CD4-positive, alpha-beta T cell treated with Interleukin-4 for 1 hour (primary cell): ENCODE measurements around the gene APLP1.
A peak's percentile ranks its signal among the peaks of the same experiment; 100 is the strongest.
"Not testable (repeated sequence)": the region's sequence is repeated elsewhere in the genome, so short reads cannot be mapped to it uniquely, and the experiment has no call there.

Experiments
- DNase-seq, 2 donors: peaks; one replicate each; pipeline ENCODE4 v3.0.0-alpha.2; 2020 to 2022

Gene APLP1

DNA sequence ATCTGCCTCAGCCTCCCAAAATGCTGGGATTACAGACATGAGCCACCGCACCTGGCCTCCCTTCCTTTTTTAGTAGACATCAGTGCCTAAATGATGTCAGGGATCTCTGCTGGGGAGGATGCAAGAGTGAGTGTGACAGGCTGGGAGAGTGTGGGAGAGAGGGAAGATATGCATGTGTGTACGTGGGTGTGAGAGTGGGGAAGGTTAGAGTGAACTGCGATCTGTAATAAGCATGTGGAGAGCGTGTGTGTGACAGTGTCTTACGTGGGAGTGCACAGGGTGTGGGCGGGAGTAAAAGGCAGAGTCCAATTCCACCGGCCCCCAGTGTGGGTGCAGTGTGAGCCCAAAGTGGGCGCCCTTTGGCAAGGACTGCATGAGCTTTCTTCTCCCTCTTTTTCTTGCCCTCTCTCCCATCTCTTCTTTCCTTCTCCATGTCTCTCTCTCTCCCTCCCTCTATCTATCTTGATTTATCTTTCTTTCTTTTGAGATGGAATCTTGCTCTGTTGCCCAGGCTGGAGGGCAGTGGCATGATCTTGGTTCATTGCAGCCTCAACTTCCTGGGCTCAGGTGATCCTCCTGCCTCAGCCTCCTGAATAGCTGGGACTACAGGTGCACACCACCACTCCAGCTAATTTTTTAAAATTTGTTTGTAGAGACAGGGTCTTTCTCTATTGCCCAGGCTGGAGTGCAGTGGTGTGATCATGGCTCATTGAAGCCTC lies 15.2 kb upstream of the APLP1 start:
- DNase-seq, result no peak

- no peak for DNase-seq
Observed at GRCh38 chr19:35856546-35857149, 11.7 kb upstream of the APLP1 start, which contains the start of gene KIRREL2. TSS of gene KIRREL2 (plus strand) at chr19:35856911. CDS start at chr19:35857120, 209 bp downstream.

DNA sequence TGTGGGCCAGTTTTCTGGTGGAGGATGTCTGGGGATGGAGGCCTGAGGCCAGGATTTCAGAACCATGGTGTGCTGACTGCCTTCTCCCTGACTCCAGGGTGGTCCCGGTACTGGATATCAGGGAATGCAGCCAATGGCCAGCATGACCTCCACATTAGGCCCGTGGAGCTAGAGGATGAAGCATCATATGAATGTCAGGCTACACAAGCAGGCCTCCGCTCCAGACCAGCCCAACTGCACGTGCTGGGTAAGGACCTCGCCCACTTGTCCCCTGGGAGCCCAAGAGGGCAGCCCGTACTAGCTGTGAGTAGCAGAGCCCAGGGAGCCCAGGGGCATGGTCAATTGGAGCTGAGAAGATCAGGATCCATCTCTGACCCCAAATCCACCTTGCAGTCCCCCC lies 10.1 kb upstream of the APLP1 start:
- no peak for DNase-seq

DNA sequence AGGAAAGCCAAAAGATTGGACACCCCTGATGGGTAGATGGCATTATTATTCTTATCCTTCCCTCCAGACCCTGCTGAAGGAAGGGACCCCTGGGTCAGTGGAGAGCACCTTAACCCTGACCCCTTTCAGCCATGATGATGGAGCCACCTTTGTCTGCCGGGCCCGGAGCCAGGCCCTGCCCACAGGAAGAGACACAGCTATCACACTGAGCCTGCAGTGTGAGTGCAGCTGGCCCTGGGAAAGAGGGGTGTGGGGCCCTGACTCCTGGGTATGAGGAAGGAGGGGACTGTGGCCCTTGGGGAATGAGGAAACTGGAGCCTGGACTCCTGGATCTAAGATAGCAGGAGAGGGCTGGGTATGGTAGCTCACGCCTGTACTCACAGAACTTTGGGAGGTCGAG lies 9.0 kb upstream of the APLP1 start:
- no peak for DNase-seq

DNA sequence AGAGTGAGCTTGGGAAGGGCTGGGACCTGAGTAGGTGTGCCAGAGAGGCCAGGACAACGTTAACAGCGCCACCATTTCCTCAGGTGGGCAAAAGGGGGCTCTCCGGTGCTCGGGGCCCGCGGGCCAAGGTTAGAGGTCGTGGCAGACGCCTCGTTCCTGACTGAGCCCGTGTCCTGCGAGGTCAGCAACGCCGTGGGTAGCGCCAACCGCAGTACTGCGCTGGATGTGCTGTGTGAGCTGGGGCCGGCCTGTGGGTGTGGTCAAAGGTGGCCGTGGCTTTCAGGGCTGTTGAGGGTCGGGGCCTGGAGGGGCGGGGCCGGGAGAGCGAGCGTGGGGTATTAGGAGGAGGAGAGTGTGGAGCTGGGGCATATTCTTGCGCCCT lies 7.9 kb upstream of the APLP1 start:
- DNase-seq, result no peak

DNA sequence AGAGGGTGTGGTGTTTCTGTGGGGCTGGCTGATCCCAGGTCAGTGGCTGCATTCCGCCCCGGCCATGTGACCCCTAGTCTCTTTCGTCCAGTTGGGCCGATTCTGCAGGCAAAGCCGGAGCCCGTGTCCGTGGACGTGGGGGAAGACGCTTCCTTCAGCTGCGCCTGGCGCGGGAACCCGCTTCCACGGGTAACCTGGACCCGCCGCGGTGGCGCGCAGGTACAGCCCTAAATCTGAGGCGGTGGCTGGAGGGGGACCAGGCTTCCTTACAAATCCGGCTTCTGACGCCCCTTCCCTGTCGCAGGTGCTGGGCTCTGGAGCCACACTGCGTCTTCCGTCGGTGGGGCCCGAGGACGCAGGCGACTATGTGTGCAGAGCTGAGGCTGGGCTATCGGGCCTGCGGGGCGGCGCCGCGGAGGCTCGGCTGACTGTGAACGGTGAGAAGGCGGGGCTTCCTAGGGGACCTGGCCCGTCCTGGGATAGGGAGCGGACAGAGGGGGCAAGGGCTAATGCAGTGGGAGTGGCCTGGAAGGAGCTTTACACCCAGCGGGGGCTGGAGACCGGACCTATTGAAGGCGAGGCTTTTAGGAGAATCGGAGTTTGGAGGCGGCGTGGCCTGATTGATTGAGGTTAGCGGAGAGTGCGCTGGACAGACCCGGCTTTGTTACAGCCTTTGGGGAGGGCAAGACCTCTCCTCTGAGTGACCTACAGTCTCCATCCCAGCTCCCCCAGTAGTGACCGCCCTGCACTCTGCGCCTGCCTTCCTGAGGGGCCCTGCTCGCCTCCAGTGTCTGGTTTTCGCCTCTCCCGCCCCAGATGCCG lies 7.3 kb upstream of the APLP1 start:
- no peak for DNase-seq

- DNase-seq, result no peak
Observed at GRCh38 chr19:35861640-35862160, 6.7 kb upstream of the APLP1 start.

DNA sequence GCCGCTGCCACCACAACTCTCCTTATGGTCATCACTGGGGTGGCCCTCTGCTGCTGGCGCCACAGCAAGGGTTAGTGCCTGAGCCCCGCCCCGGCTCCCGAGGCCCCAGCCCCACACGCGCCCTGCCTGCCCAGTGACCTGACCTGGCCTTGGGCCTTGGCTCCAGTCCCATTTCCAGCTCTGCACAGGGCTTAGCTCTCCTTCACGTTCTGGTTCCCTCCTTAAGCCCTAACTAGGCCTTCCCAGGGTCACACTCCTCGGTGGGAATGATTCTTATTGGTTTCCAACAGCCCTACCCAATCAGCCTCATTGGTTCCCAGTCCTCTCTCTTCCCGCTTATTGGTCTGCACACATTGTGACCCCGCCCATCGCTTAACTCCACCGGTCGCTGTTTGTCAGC lies 5.8 kb upstream of the APLP1 start:
- no peak for DNase-seq

DNA sequence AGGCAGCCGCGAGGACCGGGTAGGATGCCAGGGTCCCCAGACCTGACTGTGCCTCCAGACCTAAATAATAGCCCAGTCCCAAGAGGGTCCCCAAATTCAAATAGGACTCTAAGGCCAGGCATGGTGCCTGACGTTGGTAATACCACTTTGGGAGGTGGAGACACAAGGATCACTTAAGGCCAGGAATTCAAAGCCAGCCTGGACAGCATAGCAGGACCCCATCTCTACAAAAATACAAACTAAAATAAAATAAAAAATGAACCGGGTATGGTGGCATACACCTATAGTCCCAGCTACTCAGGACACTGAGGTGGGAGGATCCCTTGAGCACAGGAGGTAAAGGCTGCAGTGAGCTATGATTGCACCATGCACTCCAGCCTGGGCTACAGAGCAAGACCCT lies 5.4 kb upstream of the APLP1 start:
- DNase-seq, result no peak

GRCh38 chr19:35868823-35869326 lies 501 bp downstream of the APLP1 start:
- no peak for DNase-seq

DNA sequence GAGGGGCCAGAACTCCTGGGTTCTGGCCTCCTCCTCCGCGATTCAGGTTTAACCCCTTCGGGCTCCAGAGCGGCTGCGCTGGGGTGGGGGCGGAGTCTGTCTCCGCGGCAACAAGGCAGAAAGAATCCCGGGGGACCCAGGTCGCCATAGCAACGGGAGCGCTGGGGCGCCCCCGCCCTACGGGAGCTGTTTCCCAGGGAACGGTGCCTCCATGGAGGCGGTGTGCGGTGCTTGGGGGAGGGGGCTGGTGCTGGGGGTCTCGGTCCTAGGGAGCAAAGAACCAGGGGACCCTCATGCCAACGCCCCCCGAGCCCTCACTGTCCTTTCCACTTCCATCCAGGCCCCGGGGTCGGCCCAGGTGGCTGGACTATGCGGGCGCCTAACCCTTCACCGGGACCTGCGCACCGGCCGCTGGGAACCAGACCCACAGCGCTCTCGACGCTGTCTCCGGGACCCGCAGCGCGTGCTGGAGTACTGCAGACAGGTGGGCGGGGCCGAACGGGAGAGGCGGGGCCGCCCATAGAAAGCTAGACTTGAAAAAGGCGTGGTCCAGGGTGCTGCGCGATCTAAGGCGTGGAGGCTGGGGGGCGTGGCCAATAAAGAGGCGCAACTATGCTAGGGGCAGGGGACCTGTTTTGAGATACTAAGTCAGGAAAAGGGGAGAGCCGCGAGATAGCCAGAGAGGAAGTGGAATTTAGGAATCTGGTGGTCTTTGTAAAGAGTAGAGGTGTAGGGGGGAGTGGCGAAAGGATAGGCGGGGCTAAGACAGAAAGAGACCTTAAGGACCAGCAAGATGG lies 1.2 kb downstream of the APLP1 start:
- DNase-seq, result peak; percentile 87 to 88

DNA sequence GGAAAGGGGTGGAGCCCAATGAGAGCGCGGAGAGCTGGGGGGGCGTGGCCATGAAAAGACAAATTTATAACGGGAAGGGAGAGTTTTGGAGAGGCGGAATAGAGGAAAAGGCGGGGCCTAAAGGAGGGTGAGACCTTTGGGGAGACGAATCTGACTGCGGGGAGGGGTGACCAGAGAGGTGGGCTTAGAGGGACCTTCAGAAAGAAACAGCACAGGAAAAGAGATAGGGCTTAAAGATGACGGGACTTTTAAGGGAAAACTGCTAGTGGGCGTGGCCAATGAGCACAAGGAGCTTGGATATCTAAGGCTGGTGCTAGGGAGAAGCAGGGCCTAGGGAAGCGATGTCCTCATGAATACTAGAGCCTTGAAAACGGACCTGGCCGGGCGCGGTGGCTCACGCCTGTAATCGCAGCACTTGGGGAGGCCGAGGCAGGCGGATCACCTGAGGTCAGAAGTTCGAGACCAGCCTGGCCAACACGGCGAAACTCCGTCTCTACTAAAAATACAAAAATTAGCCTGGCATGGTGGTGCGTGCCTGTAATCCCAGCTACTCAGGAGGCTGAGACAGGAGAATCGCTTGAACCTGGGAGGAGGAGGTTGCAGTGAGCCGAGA lies 1.9 kb downstream of the APLP1 start:
- not testable (repeated sequence) for DNase-seq

GRCh38 chr19:35870798-35871197 lies 2.4 kb downstream of the APLP1 start:
- DNase-seq, result no peak

- no peak for DNase-seq
Observed at GRCh38 chr19:35871611-35872010, 3.2 kb downstream of the APLP1 start.

- no peak for DNase-seq
Observed at GRCh38 chr19:35872180-35872579, 3.8 kb downstream of the APLP1 start.

- no peak for DNase-seq
Observed at GRCh38 chr19:35874392-35874930, 6.1 kb downstream of the APLP1 start.

DNA sequence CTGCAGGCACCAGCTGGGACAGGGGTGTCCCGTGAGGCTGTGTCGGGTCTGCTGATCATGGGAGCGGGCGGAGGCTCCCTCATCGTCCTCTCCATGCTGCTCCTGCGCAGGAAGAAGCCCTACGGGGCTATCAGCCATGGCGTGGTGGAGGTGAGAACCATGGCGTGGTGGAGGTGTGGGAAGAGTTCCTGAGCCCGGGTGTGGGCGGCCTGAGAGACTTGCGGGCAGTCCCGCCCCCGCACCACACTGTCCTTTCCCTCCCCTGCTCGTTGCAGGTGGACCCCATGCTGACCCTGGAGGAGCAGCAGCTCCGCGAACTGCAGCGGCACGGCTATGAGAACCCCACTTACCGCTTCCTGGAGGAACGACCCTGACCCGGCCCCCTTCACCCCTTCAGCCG lies 10.7 kb downstream of the APLP1 start:
- no peak for DNase-seq

DNA sequence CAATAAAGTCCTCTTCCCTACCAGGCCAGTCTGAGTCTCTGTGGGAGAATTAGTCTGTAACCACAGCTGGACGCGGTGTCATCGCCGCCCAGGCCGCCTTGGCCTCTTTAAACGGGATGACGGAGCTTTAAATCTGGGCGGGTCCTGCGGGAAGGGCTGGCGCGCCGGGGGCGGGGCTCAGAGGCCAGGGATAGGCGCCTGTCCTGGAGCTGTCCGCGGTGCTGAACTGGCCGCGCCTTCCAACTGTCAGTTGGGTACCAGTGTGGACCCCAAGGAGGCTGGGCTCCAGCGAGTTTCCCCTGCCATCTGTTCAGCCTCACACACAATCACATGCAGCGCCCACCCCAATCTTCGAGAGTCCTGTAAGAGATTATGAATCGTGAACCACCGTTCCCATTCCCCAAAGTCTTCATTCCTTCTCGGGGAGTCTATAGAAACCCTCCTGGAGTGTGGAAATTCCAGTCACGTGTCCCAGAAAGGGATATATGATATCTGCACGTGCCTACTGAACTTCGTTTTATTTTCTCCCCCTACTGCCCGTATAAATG lies 11.5 kb downstream of the APLP1 start:
- DNase-seq, result peak; percentile 73 to 75

GRCh38 chr19:35882114-35882832 lies 13.9 kb downstream of the APLP1 start:
- DNase-seq, result peak; percentile 49 to 86

- peak in 1 of 2 donors; percentile 42 for DNase-seq
Observed at GRCh38 chr19:35883882-35884281, 15.5 kb downstream of the APLP1 start.

- DNase-seq, result no peak
Observed at GRCh38 chr19:35885225-35885738, 16.9 kb downstream of the APLP1 start.
